ENCODE data around the gene IMMT. TPM values are rescaled to one million over a fixed set of nuclear protein-coding genes. Genes with fewer than 3 reads are reported as not detected.

Gene IMMT
- total RNA-seq, 1 donor from 2014 or later, result 99.4 TPM

- no peaks in the 10 kb centered on the region for H3K9me3 ChIP-seq (ENCODE audit: insufficient read depth, low read depth, low read length)
Measured at GRCh38 chr2:86213699-86214502, 18.6 kb upstream of the IMMT start.

GRCh38 chr2:86213056-86213455 is 17.8 kb upstream of the IMMT start:
- FAIRE-seq, result no peak
- H3K9me3 ChIP-seq (ENCODE audit: insufficient read depth, low read depth, low read length), result no peaks in the 10 kb centered on the region
- H3K4me2 ChIP-seq (ENCODE audit: low read length), result no peak overlapping the region
- Mint-ChIP-seq H3K27ac (ENCODE audit: unreplicated experiment) (no peak overlapping the region), H3K4me3 (ENCODE audit: unreplicated experiment) (no peak overlapping the region), H3K27me3 (ENCODE audit: low read depth, unreplicated experiment) (no peaks in the 10 kb centered on the region), H3K36me3 (ENCODE audit: low read depth, unreplicated experiment) (peaks cover 17% of the 10 kb centered on the region), H3K9me3 (ENCODE audit: unreplicated experiment) (no peaks in the 10 kb centered on the region), H3K4me1 (ENCODE audit: low read depth, unreplicated experiment) (peaks cover 6% of the 10 kb centered on the region)
- H3K79me2 ChIP-seq (ENCODE audit: insufficient read depth, low read length), result no peaks in the 10 kb centered on the region
- TF ChIP-seq CTCF (IDR thresholded peaks at IDR 0.05; ENCODE audit: insufficient read depth, low read depth, low read length), result no peak
- TF ChIP-seq EZH2 (IDR thresholded peaks at IDR 0.05; ENCODE audit: insufficient read depth, low read length), result no peak
- DNase-seq (ENCODE audit: low read depth), result no peak
- H3K4me3 ChIP-seq (ENCODE audit: insufficient read depth, low read depth, low read length), result no peak overlapping the region
- H3K27me3 ChIP-seq (ENCODE audit: insufficient read depth, low read length), result no peaks in the 10 kb centered on the region
- no peak overlapping the region for H2AFZ ChIP-seq (ENCODE audit: low read depth, low read length)
- no peak overlapping the region for H3K27ac ChIP-seq (ENCODE audit: low read depth, low read length)
- H4K20me1 ChIP-seq (ENCODE audit: insufficient read depth, low read length), result no peaks in the 10 kb centered on the region
- no peaks in the 10 kb centered on the region for H3K4me1 ChIP-seq (ENCODE audit: insufficient read depth, low read length)
- H3K36me3 ChIP-seq (ENCODE audit: insufficient read depth, low read length), result peaks cover 30% of the 10 kb centered on the region
- no peak overlapping the region for H3K9ac ChIP-seq (ENCODE audit: low read length)

More at GRCh38 chr2:86213699-86214502, 18.6 kb upstream of the IMMT start:
- no peaks in the 10 kb centered on the region for H4K20me1 ChIP-seq (ENCODE audit: insufficient read depth, low read length)
- Mint-ChIP-seq H3K27ac (ENCODE audit: unreplicated experiment) (no peak overlapping the region), H3K4me1 (ENCODE audit: low read depth, unreplicated experiment) (peaks cover 6% of the 10 kb centered on the region), H3K27me3 (ENCODE audit: low read depth, unreplicated experiment) (no peaks in the 10 kb centered on the region), H3K36me3 (ENCODE audit: low read depth, unreplicated experiment) (peaks cover 12% of the 10 kb centered on the region), H3K4me3 (ENCODE audit: unreplicated experiment) (no peak overlapping the region), H3K9me3 (ENCODE audit: unreplicated experiment) (no peaks in the 10 kb centered on the region)
- no peak overlapping the region for H3K9ac ChIP-seq (ENCODE audit: low read length)
- DNase-seq (ENCODE audit: low read depth) (no peak), FAIRE-seq (no peak)
- no peak overlapping the region for H3K27ac ChIP-seq (ENCODE audit: low read depth, low read length)
- peaks cover 29% of the 10 kb centered on the region for H3K36me3 ChIP-seq (ENCODE audit: insufficient read depth, low read length)
- no peak for TF ChIP-seq CTCF (IDR thresholded peaks at IDR 0.05; ENCODE audit: insufficient read depth, low read depth, low read length)
- no peak for TF ChIP-seq EZH2 (IDR thresholded peaks at IDR 0.05; ENCODE audit: insufficient read depth, low read length)
- no peak overlapping the region for H2AFZ ChIP-seq (ENCODE audit: low read depth, low read length)
- no peak overlapping the region for H3K4me3 ChIP-seq (ENCODE audit: insufficient read depth, low read depth, low read length)
- H3K4me1 ChIP-seq (ENCODE audit: insufficient read depth, low read length), result no peaks in the 10 kb centered on the region
- H3K27me3 ChIP-seq (ENCODE audit: insufficient read depth, low read length), result no peaks in the 10 kb centered on the region
- no peaks in the 10 kb centered on the region for H3K79me2 ChIP-seq (ENCODE audit: insufficient read depth, low read length)
- no peak overlapping the region for H3K4me2 ChIP-seq (ENCODE audit: low read length)

GRCh38 chr2:86211796-86212188 is 16.5 kb upstream of the IMMT start:
- no peak overlapping the region for H3K4me2 ChIP-seq (ENCODE audit: low read length)
- TF ChIP-seq CTCF (IDR thresholded peaks at IDR 0.05; ENCODE audit: insufficient read depth, low read depth, low read length), result no peak
- no peaks in the 10 kb centered on the region for H3K4me1 ChIP-seq (ENCODE audit: insufficient read depth, low read length)
- peaks cover 41% of the 10 kb centered on the region for H3K36me3 ChIP-seq (ENCODE audit: insufficient read depth, low read length)
- no peaks in the 10 kb centered on the region for H3K9me3 Mint-ChIP-seq (ENCODE audit: unreplicated experiment)
- no peaks in the 10 kb centered on the region for H3K79me2 ChIP-seq (ENCODE audit: insufficient read depth, low read length)
- H3K27me3 Mint-ChIP-seq (ENCODE audit: low read depth, unreplicated experiment), result no peaks in the 10 kb centered on the region
- no peak overlapping the region for H3K27ac Mint-ChIP-seq (ENCODE audit: unreplicated experiment)
- H3K36me3 Mint-ChIP-seq (ENCODE audit: low read depth, unreplicated experiment), result peaks cover 17% of the 10 kb centered on the region
- no peak overlapping the region for H3K4me3 ChIP-seq (ENCODE audit: insufficient read depth, low read depth, low read length)
- no peaks in the 10 kb centered on the region for H3K27me3 ChIP-seq (ENCODE audit: insufficient read depth, low read length)
- H3K9ac ChIP-seq (ENCODE audit: low read length), result no peak overlapping the region
- H3K9me3 ChIP-seq (ENCODE audit: insufficient read depth, low read depth, low read length), result no peaks in the 10 kb centered on the region
- no peak for DNase-seq (ENCODE audit: low read depth)
- no peak overlapping the region for H3K27ac ChIP-seq (ENCODE audit: low read depth, low read length)
- H4K20me1 ChIP-seq (ENCODE audit: insufficient read depth, low read length), result no peaks in the 10 kb centered on the region
- H3K4me1 Mint-ChIP-seq (ENCODE audit: low read depth, unreplicated experiment), result peaks cover under 1% of the 10 kb centered on the region
- no peak for FAIRE-seq
- H3K4me3 Mint-ChIP-seq (ENCODE audit: unreplicated experiment), result no peak overlapping the region
- H2AFZ ChIP-seq (ENCODE audit: low read depth, low read length), result no peak overlapping the region

All from astrocyte (in vitro differentiated cells and primary cell).